GM12875 (cell line): Measurements from ENCODE around the gene TSPAN4.

Experiments
- H3K4me3 ChIP-seq: one replicate; pipeline ENCODE4 v1.5.1; 2011; ENCODE audit warnings: low read depth, low read length, control low read depth
- CTCF ChIP-seq: IDR thresholded peaks from 2 replicates; pipeline ENCODE4 v1.5.1; 2011; ENCODE audit warnings: low read depth, mild to moderate bottlenecking, control low read depth, inconsistent platforms, low read length, moderate library complexity, borderline replicate concordance; ENCODE audit not compliant: insufficient read depth

The TSPAN4 gene

DNA sequence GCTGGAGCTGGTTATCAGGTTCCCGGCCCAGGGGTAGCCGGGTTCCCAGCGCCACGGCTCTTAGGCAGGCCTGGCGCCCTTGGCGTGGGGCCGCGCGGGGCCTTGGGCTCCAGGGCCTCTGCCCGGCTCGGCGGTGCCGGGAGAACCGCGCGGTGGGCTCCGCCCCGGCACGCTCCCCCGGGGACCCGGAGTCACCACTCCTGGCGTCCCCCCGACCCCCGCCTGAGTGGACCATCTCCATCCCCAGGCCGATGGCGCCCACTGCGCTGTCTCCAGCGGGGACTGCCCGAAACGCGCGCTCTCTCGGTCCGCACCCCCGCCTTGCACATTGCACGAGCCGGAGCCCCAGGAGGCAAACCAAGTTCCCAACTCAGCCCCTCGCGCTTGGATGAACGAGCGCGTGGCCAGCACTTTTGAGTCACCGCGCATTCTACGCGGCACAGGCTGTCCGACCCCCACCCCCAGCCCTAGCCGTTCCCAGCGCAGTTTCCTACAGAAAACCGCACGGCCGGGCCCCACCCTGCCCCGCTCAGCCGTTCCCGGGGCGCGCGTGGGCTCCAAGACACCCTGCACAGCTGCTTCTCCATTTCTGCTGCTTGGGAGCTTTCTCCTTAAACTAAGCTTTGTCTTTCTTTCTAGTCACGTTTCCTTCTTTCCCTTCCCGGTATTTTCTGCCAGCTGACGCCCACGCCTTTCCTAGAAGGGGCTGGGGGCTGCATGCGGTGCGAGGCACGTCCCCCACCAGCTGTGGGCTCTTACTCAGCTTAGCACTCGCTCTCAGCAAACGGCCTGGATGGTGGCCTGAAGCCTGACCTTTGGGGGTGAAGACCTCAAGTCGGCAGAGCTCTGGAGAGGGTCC is 68.6 kb downstream of the TSPAN4 start:
- peak overlapping the region; percentile 85 for H3K4me3 ChIP-seq
- no peak for TF ChIP-seq CTCF

- no peak overlapping the region for H3K4me3 ChIP-seq
- no peak for TF ChIP-seq CTCF
These were observed 69.2 kb downstream of the TSPAN4 start for GRCh38 chr11:911890-912219.

- no peak overlapping the region for H3K4me3 ChIP-seq
- no peak for TF ChIP-seq CTCF
These were observed 69.6 kb downstream of the TSPAN4 start for GRCh38 chr11:912266-912665.

DNA sequence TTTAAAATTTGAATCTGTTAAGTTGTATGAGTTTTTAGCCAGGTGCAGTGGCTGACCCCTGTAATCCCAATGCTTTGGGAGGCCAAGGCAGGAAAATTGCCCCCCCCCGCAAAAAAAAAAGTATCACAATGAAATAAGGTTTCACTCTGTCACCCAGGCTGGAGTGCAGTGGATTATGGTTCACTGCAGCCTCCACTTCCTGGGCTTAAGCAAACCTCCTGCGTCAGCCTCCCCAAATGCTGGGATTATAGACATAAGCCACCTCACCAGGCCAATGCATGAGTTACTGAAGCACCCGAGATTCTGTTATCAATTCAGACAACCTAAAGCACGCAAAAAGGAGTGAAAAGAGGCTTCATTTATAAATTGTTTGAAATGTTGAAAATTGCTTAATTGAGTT is 70.4 kb downstream of the TSPAN4 start:
- TF ChIP-seq CTCF: no peak
- H3K4me3 ChIP-seq: no peak overlapping the region

- no peak overlapping the region for H3K4me3 ChIP-seq
- no peak for TF ChIP-seq CTCF
These were observed 71.6 kb downstream of the TSPAN4 start for GRCh38 chr11:914204-914603.

GRCh38 chr11:914747-915501 is 72.3 kb downstream of the TSPAN4 start:
- no peak for TF ChIP-seq CTCF
- no peak overlapping the region for H3K4me3 ChIP-seq
